ENCODE results near the gene S100A6.

S100A6 gene

DNA sequence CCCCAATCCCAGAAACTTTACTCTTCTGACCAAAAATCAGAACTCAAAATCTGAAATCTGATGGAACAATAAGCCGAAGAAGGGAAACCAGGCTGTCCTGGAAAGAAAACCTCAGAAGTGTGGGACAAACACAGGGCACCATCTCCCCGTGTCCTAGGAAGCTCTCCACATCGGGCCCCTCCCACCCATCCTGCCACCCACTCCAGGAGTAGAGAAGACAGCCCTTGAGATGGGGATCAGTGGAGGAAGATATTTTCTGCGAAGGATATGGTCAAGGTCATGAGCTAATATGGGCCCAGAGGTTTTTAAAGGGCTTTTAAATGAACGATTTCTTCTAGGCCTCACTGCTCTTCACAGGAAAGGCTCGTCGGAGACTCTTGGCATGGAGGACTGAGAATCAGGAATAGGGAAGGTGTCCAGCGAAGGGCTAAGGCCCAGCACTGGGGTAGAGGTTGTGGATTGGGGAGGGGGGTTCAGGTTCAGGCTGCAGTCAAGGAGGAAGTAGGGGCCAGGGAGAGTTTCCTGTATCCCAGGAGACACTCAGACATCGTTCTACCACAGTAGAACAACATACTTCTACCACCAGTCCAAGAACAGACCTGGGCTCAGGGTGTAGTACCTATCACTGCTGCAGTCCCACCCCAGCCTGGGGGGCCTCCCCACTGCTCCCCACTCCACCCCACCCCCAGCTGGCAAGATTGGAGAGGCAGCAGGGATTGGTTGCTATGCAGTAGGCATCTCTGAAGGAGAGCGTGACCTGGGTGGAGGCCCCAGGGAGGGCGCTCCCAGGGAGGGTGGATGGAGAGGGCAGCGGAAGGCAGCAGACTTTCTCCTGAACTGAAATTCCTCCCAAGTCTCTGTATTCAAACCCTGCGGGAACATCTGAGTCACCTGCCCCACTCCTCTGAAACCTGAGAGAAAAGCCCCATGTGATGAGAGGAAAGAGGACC is 6.1 kb upstream of the S100A6 start:
- peaks cover 12% of the 10 kb centered on the region for H3K4me1 ChIP-seq (ENCODE audit: control insufficient read depth, low read length)

DNA sequence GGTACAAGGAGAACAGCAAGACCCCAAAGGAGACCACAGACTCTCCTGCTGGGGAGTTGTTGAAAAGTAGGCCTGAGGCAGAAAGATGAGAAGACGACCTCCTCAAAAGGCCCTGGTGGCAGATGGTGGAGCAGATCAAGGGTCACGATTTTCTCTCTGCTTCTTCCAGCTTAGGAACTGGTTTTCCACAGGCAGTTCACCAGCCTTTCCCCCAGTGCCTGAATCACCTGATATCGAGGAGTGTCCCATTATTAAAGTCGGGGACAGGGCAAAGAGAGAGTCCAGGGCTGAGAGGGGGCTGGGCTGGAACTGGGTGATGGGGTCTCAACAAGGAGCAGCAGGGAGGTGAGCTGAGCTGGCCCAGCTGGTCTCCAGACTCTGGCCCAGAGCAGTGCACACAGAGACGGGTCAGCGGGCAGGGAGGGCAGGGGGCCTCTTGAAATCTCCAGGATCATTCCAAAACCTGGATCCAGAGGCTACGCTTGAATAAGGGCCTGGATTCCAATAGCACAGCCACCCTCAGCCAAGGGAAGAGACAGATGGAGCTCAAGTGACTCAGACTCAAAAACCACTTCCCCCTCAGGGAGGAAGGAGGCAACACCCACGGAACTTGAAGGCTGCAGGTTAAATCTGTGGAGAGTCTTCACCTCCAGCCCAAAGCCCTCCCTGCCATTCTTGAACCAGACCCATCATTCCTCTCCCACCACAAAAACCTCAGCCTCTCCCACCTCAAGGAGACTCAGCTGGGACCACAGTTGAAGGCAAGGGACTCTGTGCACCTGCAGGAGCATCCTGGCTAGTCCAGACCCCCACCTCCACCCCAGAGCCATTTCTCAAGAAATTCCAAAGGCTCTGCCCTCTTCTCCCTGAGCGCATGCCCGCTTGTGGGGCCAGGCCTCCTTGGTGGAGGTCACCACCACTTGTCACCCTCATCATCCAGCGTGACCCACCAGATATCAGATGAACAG is 4.9 kb upstream of the S100A6 start, which contains the start of gene S100A5:
Gene S100A5 (minus strand): TSS at position 541 of the 968 bp plus-strand sequence. CDS start 743 bp downstream, outside the sequence.
- Histone ChIP-seq H3K4me1 (ENCODE audit: control insufficient read depth, low read length) (peaks cover 13% of the 10 kb centered on the region), H3K27ac (ENCODE audit: low read depth, low read length) (no peak within 1 kb of the TSS), H3K36me3 (ENCODE audit: control insufficient read depth, low read length) (no peaks in the 10 kb centered on the region), H3K9me2 (replicated peaks; ENCODE audit: control insufficient read depth, low read length) (no peaks in the 10 kb centered on the region), H3K4me2 (ENCODE audit: low read length) (no peak within 1 kb of the TSS), H3K9me3 (ENCODE audit: control insufficient read depth, insufficient read depth, low read length) (no peaks in the 10 kb centered on the region), H3F3A (ENCODE audit: control insufficient read depth, insufficient read depth) (no peaks in the 10 kb centered on the region), H3K79me2 (ENCODE audit: control insufficient read depth, low read length) (no peaks in the 10 kb centered on the region), H4K20me1 (ENCODE audit: control insufficient read depth, insufficient read depth, low read depth, low read length) (no peaks in the 10 kb centered on the region), H3K27me3 (ENCODE audit: control insufficient read depth, low read length) (peaks cover 16% of the 10 kb centered on the region), H3K4me3 (ENCODE audit: low read length) (no peak within 1 kb of the TSS)
- TF ChIP-seq CTCF (IDR thresholded peaks at IDR 0.05; ENCODE audit: low read depth, low read length, poor library complexity, severe bottlenecking) (no peak), EZH2phosphoT487 (IDR thresholded peaks at IDR 0.05; ENCODE audit: borderline replicate concordance, low read length) (no peak)

More for the DNA sequence above, 6.1 kb upstream of the S100A6 start:
- Histone ChIP-seq H3K9me3 (ENCODE audit: control insufficient read depth, insufficient read depth, low read length) (no peaks in the 10 kb centered on the region), H3K27ac (ENCODE audit: low read depth, low read length) (no peak overlapping the region), H3K27me3 (ENCODE audit: control insufficient read depth, low read length) (peaks cover 9% of the 10 kb centered on the region; the same call in 1 of the 2 replicates), H3K4me2 (ENCODE audit: low read length) (no peak overlapping the region), H3K4me3 (ENCODE audit: low read length) (no peak overlapping the region), H3F3A (ENCODE audit: control insufficient read depth, insufficient read depth) (no peaks in the 10 kb centered on the region), H4K20me1 (ENCODE audit: control insufficient read depth, insufficient read depth, low read depth, low read length) (no peaks in the 10 kb centered on the region), H3K36me3 (ENCODE audit: control insufficient read depth, low read length) (no peaks in the 10 kb centered on the region), H3K9me2 (replicated peaks; ENCODE audit: control insufficient read depth, low read length) (no peaks in the 10 kb centered on the region), H3K79me2 (ENCODE audit: control insufficient read depth, low read length) (no peaks in the 10 kb centered on the region)
- TF ChIP-seq CTCF (IDR thresholded peaks at IDR 0.05; ENCODE audit: low read depth, low read length, poor library complexity, severe bottlenecking): no peak
- no peak for TF ChIP-seq EZH2phosphoT487 (IDR thresholded peaks at IDR 0.05; ENCODE audit: borderline replicate concordance, low read length)

GRCh38 chr1:153539395-153540093 is 3.8 kb upstream of the S100A6 start:
- Histone ChIP-seq H3K4me2 (ENCODE audit: low read length) (no peak overlapping the region), H3K36me3 (ENCODE audit: control insufficient read depth, low read length) (no peaks in the 10 kb centered on the region), H4K20me1 (ENCODE audit: control insufficient read depth, insufficient read depth, low read depth, low read length) (no peaks in the 10 kb centered on the region), H3K4me1 (ENCODE audit: control insufficient read depth, low read length) (peaks cover 3% of the 10 kb centered on the region; the same call in 1 of the 2 replicates), H3K4me3 (ENCODE audit: low read length) (no peak overlapping the region), H3K79me2 (ENCODE audit: control insufficient read depth, low read length) (no peaks in the 10 kb centered on the region), H3K9me3 (ENCODE audit: control insufficient read depth, insufficient read depth, low read length) (no peaks in the 10 kb centered on the region), H3K9me2 (replicated peaks; ENCODE audit: control insufficient read depth, low read length) (no peaks in the 10 kb centered on the region), H3F3A (ENCODE audit: control insufficient read depth, insufficient read depth) (no peaks in the 10 kb centered on the region), H3K27me3 (ENCODE audit: control insufficient read depth, low read length) (peaks cover 23% of the 10 kb centered on the region), H3K27ac (ENCODE audit: low read depth, low read length) (no peak overlapping the region)
- no peak for TF ChIP-seq CTCF (IDR thresholded peaks at IDR 0.05; ENCODE audit: low read depth, low read length, poor library complexity, severe bottlenecking)
- TF ChIP-seq EZH2phosphoT487 (IDR thresholded peaks at IDR 0.05; ENCODE audit: borderline replicate concordance, low read length): no peak

All from DOHH2 (cell line).